C4-2B (cell line): ENCODE data around the gene SLC6A16.

ENCODE experiments used
- CTCF ChIP-seq: fragments of 450-650 bp; conservative IDR thresholded peaks from 2 replicates; pipeline ENCODE4 v1.5.1; 2017; ENCODE audit warnings: mild to moderate bottlenecking
- ZFX ChIP-seq: fragments of 450-650 bp; IDR thresholded peaks from 2 replicates; pipeline ENCODE4 v1.6.1; 2017

- TF ChIP-seq CTCF (no peak), ZFX (no peak)
Observed at GRCh38 chr19:49362929-49363267, 37.9 kb upstream of the SLC6A16 start.
